Embryonic facial prominence (tissue), 1 donor: ENCODE measurements around the gene TRIM51G.
"Not testable (repeated sequence)": the region's sequence is repeated elsewhere in the genome, so short reads cannot be mapped to it uniquely, and the experiment has no call there.

ENCODE experiments used
- DNase-seq: peaks from one replicate; pipeline ENCODE4 v3.0.0-alpha.2; 2016; ENCODE audit errors: extremely low spot score

TRIM51G gene, protein sequence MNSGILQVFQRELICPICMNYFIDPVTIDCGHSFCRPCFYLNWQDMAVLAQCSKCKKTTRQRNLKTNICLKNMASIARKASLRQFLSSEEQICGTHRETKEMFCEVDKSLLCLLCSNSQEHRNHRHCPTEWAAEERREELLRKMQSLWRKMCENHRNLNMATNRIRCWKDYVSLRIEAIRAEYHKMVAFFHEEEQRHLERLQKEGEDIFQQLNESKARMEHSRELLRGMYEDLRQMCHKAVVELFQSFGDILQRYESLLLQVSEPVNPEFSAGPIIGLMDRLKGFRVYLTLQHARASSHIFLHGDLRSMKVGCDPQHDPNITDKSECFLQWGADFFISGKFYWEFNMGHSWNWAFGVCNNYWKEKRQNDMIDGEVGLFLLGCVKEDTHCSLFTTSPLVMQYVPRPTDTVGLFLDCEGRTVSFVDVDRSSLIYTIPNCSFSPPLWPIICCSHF

DNA sequence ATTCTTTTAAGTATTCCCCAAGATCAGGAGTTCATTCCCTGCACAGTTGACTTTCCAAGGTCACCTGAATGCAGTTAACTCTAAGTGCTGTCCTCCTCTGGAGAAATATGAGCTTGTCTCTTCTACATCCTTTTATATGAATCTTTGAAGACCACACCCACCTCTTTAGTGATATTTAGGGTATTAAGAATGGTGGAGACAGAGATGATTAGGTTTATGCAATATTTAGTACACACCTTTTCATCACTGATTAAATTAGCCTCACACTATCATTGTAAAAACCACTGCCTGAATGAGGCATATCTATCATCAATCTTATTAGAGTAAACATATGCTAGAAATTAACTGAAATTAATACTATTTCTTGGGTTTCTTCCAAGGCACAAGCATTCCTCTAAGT lies at the start of gene TRIM51G:
Gene TRIM51G (minus strand): TSS at position 101 of the 400 bp plus-strand sequence. CDS start 2,190 bp downstream, outside the sequence.
- DNase-seq: not testable (repeated sequence)

DNA sequence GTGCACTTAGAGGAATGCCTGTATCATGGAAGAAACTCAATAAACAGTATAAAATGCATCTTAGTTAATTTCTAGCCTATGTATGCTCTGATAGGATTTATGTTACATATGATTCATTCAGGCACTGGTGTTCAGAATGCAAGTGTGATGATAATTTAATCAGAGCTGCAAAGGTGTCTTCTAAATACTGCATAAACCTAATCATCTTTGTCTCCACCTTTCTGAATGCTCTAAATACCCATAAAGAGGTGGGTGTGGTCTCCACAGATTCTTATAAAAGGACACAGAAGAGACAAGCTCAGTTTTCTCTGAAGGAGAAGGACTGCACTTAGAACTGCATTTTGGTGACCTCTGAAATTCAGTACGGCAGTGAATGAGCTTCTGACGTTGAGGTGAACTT lies 44.8 kb upstream of the TRIM51G start, which contains the start of gene TRIM49B:
Gene TRIM49B (plus strand): TSS at position 301 of the 400 bp plus-strand sequence. CDS start 2,777 bp downstream, outside the sequence.
- not testable (repeated sequence) for DNase-seq

GRCh38 chr11:48968592-48968991 lies 15.1 kb downstream of the TRIM51G start:
- DNase-seq: not testable (repeated sequence)

DNA sequence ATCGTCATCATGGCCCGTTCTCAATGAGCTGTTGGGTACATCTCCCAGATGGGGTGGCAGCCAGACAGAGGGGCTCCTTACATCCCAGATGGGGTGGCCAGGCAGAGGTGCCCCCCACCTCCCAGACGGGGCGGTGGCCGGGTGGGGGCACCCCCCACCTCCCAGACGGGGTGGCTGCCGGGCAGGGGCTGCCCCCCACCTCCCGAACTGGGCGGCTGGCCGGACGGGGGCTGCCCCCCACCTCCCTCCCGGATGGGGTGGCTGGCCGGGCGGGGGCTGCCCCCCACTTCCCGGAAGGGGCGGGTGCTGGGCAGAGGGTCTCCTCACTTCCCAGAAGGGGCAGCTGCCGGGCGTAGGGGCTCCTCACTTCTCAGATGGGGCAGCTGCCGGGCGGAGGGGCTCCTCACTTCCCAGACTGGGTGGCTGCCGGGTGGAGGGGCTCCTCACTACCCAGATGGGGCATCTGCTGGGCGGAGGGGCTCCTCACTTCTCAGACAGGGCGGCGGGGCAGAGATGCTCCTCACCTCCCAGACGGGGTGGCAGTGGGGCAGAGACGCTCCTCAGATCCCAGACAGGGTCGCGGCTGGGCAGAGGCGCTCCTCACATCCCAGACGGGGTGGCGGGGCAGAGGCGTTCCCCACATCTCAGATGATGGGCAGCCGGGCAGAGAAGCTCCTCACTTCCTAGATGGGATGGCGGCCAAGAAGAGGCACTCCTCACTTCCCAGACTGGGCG lies 28.2 kb downstream of the TRIM51G start:
- DNase-seq: not testable (repeated sequence)

DNA sequence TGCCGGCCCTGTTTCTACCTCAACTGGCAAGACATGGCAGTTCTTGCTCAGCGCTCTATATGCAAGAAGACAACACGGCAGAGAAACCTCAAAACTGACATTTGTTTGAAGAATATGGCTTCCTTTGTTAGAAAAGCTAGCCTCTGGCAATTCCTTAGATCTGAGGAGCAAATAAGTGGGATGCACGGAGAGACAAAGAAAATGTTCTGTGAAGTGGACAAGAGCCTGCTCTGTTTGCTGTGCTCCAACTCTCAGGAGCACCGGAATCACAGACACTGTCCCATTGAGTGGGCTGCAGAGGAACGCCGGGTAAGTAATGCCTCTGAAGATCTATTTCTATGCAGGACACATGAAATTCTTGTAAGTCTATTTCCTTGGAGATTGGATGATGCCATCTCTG lies 37.9 kb downstream of the TRIM51G start:
- DNase-seq: not testable (repeated sequence)
